Measurements from ENCODE around the gene EPHB1. TPM values are rescaled to one million over a fixed set of nuclear protein-coding genes. Genes with fewer than 3 reads are reported as not detected.

The EPHB1 gene
- total RNA-seq, 2 donors from 2014 or later, result 2.3 to 21.2 TPM

DNA sequence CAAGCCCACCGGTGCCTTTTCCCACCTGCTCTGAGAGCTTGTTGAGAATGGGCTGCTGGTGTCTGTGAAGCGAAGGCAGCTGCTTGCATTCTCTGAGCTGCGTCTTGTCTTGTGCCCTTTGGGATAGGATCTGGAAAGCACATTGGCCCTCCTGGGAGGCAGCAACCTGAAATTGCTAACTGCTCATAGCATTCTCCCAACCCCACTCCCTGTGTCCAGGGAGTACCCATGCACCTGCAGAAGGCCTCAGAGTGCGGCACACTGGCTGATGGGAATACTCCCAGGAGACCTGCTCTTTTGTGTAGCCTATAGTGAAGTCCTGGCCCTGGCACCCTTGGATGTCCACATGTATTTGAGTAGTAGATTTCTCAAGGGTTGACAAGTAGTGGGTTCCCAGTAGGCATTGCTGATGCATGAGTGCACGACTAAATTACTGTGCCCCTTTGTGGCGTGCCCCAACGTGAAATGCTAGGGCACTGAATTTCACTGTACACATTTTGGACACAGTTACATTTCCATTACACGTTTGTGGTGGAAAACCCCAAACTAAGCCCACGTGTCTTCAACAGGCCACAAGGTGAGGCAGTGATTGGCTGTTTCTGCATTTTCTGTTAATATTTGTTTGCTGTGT lies 3.7 kb downstream of the EPHB1 start:
- intact Hi-C loops (cut with DNase I), result loop anchor here (5.0 to 10.0 kb wide), 5 partner anchors 134 to 1246 kb away; no protein-coding TSS in a partner anchor
- Histone ChIP-seq H3K9me3 (no peaks in the 10 kb centered on the region), H3K36me3 (no peaks in the 10 kb centered on the region), H3K4me1 (replicated peaks) (peaks cover 4% of the 10 kb centered on the region), H3K27me3 (replicated peaks; ENCODE audit: insufficient read depth) (peaks cover 11% of the 10 kb centered on the region), H3K27ac (no peak overlapping the region), H3K4me3 (no peak overlapping the region)
- no peak for DNase-seq (ENCODE audit: low spot score)
- TF ChIP-seq CTCF (IDR thresholded peaks at IDR 0.05) (no peak), POLR2AphosphoS5 (IDR thresholded peaks at IDR 0.05) (no peak), POLR2A (IDR thresholded peaks at IDR 0.05) (no peak)
- 58% methylated on average over 9 of the region's 9 CpGs for WGBS

DNA sequence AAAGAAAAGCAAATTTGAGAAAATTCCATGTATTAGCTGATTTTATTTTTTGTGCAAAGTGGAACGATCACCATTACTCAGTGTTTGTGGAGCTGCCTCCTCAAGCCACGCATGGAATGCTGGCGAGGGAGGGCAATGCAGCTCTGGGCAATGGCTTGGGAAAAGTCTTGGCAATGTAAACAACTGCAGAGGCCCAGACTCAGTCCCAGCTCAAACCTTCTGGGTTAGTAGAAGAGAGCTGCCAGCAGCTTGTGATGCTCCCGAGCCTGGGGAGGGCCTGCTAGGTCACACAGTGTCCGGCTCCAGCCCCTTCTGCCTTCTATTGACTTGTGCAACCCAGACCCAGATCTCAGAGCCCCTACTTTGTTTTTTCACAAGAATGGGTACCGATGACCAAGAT lies 4.3 kb downstream of the EPHB1 start:
- Histone ChIP-seq H3K4me1 (replicated peaks) (peaks cover 4% of the 10 kb centered on the region), H3K9me3 (no peaks in the 10 kb centered on the region), H3K27ac (no peak overlapping the region), H3K36me3 (no peaks in the 10 kb centered on the region), H3K27me3 (replicated peaks; ENCODE audit: insufficient read depth) (peaks cover 11% of the 10 kb centered on the region), H3K4me3 (no peak overlapping the region)
- DNase-seq (ENCODE audit: low spot score), result no peak
- 51% methylated on average over 6 of the region's 6 CpGs for WGBS
- TF ChIP-seq POLR2A (IDR thresholded peaks at IDR 0.05) (no peak), POLR2AphosphoS5 (IDR thresholded peaks at IDR 0.05) (no peak)
- intact Hi-C loops (cut with DNase I), result loop anchor here (5.0 to 10.0 kb wide), 5 partner anchors 133 to 1245 kb away; no protein-coding TSS in a partner anchor

DNA sequence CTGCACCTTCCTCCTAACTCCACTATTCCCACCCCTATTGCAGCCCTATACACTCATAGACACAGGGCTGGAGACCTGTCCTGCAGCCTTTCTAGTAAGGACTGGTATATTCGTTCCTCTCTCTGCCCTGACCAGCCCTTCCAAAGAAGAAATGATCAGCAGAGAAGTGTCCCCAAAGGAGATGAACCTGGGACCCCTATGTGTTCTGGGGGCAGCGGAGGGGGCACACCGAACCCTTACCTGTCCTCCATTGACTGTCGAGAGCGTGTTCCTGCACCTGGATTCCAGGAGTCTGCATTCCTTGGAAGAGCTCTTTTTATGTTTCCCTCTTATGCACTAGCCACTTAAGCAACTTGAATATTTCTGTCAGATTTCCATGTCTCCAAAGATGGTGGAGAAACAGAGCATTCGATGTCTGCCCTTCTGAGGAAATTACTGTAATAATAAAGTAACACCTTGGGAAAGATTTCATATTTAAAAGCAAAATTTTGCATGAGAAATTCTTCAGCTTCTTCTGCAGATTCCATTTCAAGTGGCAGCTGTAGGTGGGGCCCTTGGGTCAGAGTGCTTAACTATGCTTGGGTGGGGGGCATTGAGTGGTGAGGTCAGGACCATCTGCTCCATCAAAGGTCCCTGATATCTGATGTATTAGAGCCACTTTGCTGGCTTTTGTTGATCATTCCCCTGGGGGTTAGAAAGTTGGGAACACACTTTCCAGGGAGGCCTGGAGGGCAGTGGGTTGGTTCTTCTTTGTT lies 6.3 kb downstream of the EPHB1 start:
- Histone ChIP-seq H3K4me1 (replicated peaks) (peaks cover 4% of the 10 kb centered on the region), H3K27me3 (replicated peaks; ENCODE audit: insufficient read depth) (peaks cover 11% of the 10 kb centered on the region), H3K4me3 (no peak overlapping the region), H3K27ac (no peak overlapping the region), H3K9me3 (no peaks in the 10 kb centered on the region), H3K36me3 (no peaks in the 10 kb centered on the region)
- WGBS, result 86% methylated on average over 6 of the region's 6 CpGs
- TF ChIP-seq POLR2AphosphoS5 (IDR thresholded peaks at IDR 0.05) (no peak), CTCF (IDR thresholded peaks at IDR 0.05) (no peak), POLR2A (IDR thresholded peaks at IDR 0.05) (no peak)
- intact Hi-C loops (cut with DNase I), result no loop called here
- no peak for DNase-seq (ENCODE audit: low spot score)

GRCh38 chr3:134802428-134803050 lies 7.5 kb downstream of the EPHB1 start:
- H3K27me3 ChIP-seq (replicated peaks; ENCODE audit: insufficient read depth), result peaks cover 6% of the 10 kb centered on the region
- TF ChIP-seq CTCF (IDR thresholded peaks at IDR 0.05) (no peak), POLR2A (IDR thresholded peaks at IDR 0.05) (no peak)
- no peak overlapping the region for H3K4me3 ChIP-seq
- H3K36me3 ChIP-seq, result no peaks in the 10 kb centered on the region
- no peaks in the 10 kb centered on the region for H3K4me1 ChIP-seq (replicated peaks)
- 82% methylated on average over 2 of the region's 2 CpGs for WGBS
- intact Hi-C loops (cut with DNase I), result no loop called here
- DNase-seq (ENCODE audit: low spot score), result no peak
- H3K9me3 ChIP-seq, result no peaks in the 10 kb centered on the region
- H3K27ac ChIP-seq, result no peak overlapping the region

DNA sequence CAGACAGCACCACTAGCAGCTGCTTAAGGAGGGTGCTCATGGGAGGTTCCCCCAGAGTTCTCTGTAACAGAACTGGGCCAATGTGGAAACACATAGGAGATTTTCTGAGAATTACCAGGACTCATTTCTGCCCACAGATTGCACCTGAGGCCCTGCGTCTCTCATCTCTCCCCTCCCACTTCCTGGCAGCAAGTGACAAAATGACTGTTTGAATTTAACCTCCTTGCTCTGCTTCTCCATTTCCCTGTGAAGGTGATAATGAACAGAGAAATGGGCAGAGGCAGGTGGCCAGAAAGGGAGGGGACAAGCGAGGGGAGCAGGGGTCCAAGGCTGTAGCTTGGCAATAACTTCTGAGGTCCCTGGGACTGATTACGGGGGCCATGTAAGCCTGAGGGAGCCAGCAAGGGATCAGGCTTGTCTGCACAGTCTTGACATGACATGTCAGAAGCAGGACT lies 8.0 kb downstream of the EPHB1 start:
- peaks cover under 1% of the 10 kb centered on the region for H3K27me3 ChIP-seq (replicated peaks; ENCODE audit: insufficient read depth)
- intact Hi-C loops (cut with DNase I), result no loop called here
- WGBS, result 60% methylated on average over 3 of the region's 3 CpGs
- no peaks in the 10 kb centered on the region for H3K4me1 ChIP-seq (replicated peaks)
- DNase-seq (ENCODE audit: low spot score), result no peak
- no peaks in the 10 kb centered on the region for H3K36me3 ChIP-seq
- no peak overlapping the region for H3K4me3 ChIP-seq
- TF ChIP-seq POLR2AphosphoS5 (IDR thresholded peaks at IDR 0.05) (no peak), POLR2A (IDR thresholded peaks at IDR 0.05) (no peak), CTCF (IDR thresholded peaks at IDR 0.05) (no peak)
- H3K9me3 ChIP-seq, result no peaks in the 10 kb centered on the region
- no peak overlapping the region for H3K27ac ChIP-seq
